NCI-H1105 treated with DMSO at 0.1 percent for 48 hours (cell line): Measurements from ENCODE around the gene C15orf40.
"Not testable (repeated sequence)": the region's sequence is repeated elsewhere in the genome, so short reads cannot be mapped to it uniquely, and the experiment has no call there.

ENCODE experiments used
- DNase-seq: peaks from one replicate; lab custom pipeline; 2025; lab: John Stamatoyannopoulos, UW

Gene C15orf40

DNA sequence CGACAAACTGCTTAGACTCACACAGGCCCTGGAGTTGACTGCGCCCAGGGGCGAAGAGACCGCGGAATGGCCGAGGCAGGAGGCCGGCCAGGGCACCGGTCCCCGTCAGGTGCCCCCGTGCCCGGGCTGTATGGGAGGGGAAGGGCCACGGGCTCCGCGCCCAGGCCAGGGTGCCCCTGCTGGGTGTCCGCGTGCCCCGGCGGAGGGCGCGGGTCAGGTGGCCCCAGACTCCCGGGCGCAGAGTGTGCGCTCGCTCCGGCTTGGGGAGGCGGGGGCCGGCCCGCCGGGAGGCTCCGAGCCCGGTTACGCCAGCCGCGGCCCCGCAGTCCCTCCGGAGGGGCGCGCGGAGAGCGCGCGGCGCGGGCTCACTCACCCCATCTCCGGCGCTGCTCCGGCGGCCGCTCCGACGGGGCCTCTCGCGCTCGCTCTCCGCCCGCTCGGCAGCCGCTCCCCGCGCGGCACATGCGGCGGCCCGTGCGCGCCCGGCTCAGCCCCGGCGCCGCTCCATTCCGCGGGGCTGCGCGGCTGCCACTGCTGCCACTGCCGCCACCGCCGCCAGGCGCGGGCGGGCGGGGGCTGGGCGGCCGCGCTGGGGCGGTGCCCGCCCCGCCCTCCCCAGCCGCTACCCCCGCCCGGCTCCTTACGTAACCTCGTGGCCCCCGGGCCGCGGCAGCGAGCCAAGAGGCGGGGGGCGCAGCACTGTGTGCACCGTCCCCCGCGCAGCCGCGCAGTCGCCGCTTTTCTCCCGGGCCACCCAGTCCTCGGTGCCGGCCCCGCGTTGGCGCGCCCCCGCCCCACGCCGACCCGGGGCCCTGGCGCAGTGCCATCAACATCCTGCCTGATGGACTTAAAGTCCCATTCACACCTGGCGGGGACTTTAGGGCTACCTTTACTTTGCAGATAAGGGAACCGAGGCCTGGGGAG lies 59.0 kb downstream of the C15orf40 start, which contains the start of gene HOMER2:
Gene HOMER2 (minus strand): TSS at position 563 of the 924 bp plus-strand sequence. CDS start 185 bp downstream, at position 378.
- peak; percentile 23 for DNase-seq

GRCh38 chr15:82951472-82952157 lies 59.8 kb downstream of the C15orf40 start:
- DNase-seq, result no peak

GRCh38 chr15:82950746-82951370 lies 60.6 kb downstream of the C15orf40 start:
- DNase-seq, result no peak

DNA sequence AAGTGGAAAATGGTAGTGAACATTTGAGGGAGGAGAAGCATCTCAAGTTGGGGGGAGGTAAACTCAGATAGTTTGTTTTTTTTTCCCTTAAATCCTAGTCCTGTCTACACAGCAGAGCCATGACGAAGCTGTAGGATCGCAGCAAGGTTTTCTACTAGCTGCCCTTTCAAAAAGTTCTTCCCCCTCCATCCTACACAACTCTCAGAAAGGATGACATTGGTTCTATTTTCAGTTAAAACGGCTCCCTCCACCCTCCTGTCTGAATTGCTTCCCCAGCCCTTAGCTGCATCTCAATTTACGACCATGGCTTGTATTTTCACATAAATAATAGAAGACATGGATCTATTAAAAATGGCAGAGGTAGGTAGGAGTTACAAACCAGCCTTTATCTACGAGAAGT lies 61.1 kb downstream of the C15orf40 start:
- no peak for DNase-seq

GRCh38 chr15:82946155-82946701 lies 65.2 kb downstream of the C15orf40 start:
- no peak for DNase-seq

DNA sequence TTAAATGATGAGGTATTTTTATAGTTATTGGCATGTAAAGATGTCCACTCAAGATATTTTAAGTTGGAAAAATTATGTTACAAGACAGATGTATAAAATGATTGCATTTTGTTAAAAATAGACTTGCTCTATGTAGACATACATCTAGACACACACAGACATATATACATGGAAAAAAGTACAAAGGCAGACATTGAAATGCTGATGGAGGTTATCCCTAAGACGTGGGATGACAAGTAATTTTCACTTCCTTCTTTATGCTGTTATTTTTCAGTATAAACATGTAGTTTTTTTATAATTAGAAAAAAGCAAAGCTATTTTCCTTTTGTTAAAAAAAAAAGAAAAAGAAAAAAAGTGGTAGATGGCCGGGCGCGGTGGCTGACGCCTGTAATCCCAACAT lies 66.1 kb downstream of the C15orf40 start:
- no peak for DNase-seq

GRCh38 chr15:82944821-82945220 lies 66.6 kb downstream of the C15orf40 start:
- no peak for DNase-seq

DNA sequence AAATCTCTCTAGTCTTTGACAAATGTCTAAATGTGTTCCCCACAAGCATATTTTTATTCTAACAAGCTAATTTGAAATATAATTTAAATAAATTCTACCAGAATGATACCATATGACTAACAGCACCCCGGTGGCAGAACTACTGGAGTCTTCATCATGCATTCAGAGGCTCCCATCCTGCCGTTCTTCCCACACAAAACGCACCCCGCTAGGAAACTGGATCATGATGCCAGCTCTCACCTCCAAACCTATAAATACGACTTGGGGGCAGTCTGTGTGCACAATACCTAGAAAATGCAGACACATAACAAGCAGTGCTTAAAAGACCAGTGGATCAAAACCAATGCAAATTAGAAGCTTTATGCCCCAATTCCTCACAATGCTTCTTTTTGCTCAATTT lies 67.4 kb downstream of the C15orf40 start:
- DNase-seq, result no peak

DNA sequence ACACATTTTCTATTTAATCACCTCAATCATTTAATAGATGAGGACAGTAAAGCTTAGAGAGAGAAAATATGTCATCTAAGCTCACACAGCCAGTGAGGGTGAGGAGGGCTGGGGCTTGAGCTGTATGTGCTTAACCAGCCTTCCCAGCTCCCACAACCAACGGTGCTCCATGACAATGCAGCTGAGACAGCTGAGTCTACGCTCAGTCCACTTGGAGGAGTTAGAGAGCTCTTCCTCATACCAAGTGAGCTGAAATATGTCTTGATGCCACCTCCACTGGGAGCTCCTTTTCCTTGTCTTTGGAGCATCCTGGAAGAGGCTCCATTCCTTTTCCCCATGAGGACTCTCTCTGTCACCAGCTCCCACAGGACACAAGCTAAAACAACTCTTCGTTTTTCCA lies 68.3 kb downstream of the C15orf40 start:
- DNase-seq, result no peak

DNA sequence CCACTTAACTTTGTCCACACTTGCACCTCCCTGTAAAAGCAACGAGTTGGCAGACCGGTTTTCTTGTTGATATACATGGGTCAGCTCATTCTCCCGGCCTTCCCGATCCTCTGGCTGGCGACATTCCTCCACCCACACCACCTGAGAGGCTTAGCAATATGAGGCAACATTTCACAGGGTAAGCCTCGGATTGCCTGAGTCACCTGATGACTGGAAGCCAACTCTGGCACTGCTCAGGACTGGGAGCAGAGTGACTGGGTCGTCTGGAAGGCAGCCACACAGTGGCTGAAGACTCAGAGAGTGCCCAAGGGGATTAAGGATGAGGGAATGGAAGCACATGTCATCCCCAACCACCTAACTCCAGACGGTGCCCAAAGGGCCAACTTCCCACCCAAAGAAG lies 68.7 kb downstream of the C15orf40 start:
- DNase-seq, result no peak

GRCh38 chr15:82939678-82940077 lies 71.8 kb downstream of the C15orf40 start:
- DNase-seq, result not testable (repeated sequence)
